Measurements from ENCODE around the gene E2F2.

Gene E2F2

DNA sequence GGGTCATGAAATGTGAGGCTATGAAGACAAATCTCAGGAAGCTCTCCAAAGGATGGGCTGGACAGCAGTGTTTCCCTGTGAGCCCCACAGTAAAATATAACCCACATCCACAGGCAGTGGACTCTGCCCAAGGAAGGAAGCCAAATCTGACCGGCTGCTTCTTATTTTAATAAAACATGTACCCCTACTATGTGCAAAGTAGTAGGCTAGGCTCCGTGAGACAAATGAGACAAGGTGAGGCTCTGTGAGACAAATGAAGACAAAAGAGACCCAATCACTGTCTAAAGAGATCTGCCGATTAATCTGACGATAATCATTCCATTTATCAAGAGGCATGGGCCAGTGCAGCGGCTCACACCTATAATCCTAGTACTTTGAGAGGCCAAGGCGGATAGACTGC lies 49.1 kb downstream of the E2F2 start:
- H3K4me1 Mint-ChIP-seq (ENCODE audit: low read depth), result peaks cover 16% of the 10 kb centered on the region
- no peak overlapping the region for H3K4me3 Mint-ChIP-seq

DNA sequence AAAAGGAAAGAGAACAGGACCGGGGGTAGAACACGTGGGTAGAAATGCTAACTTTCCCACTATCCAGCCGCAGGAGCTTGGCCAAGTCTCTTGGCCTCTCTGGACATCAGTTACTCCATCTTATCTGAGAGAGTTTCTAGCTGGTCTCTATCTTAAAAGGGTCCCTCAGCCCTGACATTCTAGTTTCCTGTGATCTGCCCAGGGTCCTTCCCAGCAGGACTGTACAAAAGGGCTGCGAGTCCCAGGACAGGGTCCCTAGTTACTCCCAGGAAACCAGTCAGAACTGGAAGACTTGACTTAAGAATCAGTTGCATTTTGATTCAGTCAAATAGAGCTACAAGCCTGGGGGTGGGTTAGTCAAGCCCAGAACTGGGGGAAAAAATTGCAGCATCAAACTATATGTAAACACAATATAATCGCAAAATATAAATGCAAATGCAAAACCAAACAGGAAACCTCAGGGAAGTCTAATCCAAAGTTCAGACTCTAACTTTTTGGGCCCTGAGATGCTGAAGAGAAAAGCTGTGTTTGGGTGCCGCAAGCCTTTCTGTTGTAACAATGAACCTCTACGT lies 49.9 kb downstream of the E2F2 start:
- H3K36me3 Mint-ChIP-seq (ENCODE audit: low read depth), result no peaks in the 10 kb centered on the region
- H3K27me3 Mint-ChIP-seq (ENCODE audit: low read depth), result peaks cover 56% of the 10 kb centered on the region
- H3K4me3 Mint-ChIP-seq, result no peak overlapping the region
- H3K27ac Mint-ChIP-seq, result no peak overlapping the region
- peaks cover 16% of the 10 kb centered on the region for H3K4me1 Mint-ChIP-seq (ENCODE audit: low read depth)
- H3K9me3 Mint-ChIP-seq, result no peaks in the 10 kb centered on the region
- no peak for DNase-seq (ENCODE audit: low spot score)

More for the DNA sequence above, 49.1 kb downstream of the E2F2 start:
- Mint-ChIP-seq H3K36me3 (ENCODE audit: low read depth) (no peaks in the 10 kb centered on the region), H3K27me3 (ENCODE audit: low read depth) (peaks cover 59% of the 10 kb centered on the region), H3K27ac (no peak overlapping the region), H3K9me3 (no peaks in the 10 kb centered on the region)
- DNase-seq (ENCODE audit: low spot score), result no peak

DNA sequence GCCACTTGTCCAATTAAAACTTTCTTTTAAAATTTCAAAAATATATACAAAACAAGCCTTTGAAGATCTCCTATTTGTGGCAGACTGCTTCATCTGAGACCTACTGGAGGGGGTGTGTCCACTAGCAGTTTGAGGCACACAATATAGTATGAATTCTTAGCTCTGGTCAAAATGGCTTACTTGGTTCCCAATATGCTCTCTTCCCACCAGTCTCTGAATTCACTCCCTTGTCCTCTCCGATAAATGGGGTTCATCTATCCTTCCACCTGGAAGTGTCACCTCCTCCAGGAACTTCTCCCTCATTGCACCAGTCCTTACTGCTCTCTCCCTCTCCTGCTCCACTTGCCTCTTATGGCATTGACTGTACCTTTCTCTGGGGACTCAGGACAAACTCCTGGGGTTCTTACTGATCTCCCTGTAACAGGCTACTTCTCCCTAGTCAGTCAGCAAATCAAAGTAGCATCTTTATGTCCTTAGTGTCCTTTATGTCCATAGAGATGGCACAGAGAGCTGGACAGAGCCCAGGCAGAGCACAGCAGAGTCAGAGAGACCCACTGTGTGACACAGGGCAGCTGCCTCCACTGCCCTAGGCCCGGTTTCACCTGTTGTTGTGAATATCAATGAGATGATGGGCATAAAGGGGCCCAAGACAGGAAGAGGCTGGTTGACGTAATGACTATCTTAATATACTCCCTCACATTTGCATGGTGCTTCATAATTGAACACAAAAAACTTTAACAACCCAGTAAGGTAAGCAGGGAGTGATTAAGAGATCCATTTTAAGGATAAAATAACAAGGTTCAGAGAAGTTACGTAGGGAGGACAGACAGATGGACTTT lies 50.6 kb downstream of the E2F2 start:
- no peaks in the 10 kb centered on the region for H3K36me3 Mint-ChIP-seq (ENCODE audit: low read depth)
- H3K27me3 Mint-ChIP-seq (ENCODE audit: low read depth), result peaks cover 51% of the 10 kb centered on the region
- H3K9me3 Mint-ChIP-seq, result no peaks in the 10 kb centered on the region
- no peak overlapping the region for H3K4me3 Mint-ChIP-seq
- no peak overlapping the region for H3K27ac Mint-ChIP-seq
- no peak for DNase-seq (ENCODE audit: low spot score)
- H3K4me1 Mint-ChIP-seq (ENCODE audit: low read depth), result peaks cover 16% of the 10 kb centered on the region

DNA sequence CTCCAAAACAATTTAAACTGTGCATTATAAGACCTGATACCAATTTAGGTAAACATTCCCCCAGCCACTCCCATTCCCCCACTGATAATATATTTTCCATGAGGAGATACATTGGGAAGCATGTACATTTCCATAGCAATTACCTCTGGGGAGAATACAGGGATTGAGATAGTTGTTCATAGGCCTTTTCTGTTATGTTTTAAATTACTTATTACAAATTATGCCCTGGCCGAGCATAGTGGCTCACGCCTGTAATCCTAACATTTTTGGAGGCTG lies 51.4 kb downstream of the E2F2 start:
- H3K4me3 Mint-ChIP-seq, result no peak overlapping the region
- no peaks in the 10 kb centered on the region for H3K9me3 Mint-ChIP-seq
- peaks cover 43% of the 10 kb centered on the region for H3K27me3 Mint-ChIP-seq (ENCODE audit: low read depth)
- peaks cover 11% of the 10 kb centered on the region for H3K4me1 Mint-ChIP-seq (ENCODE audit: low read depth)
- DNase-seq (ENCODE audit: low spot score), result no peak
- H3K36me3 Mint-ChIP-seq (ENCODE audit: low read depth), result no peaks in the 10 kb centered on the region
- H3K27ac Mint-ChIP-seq, result no peak overlapping the region

DNA sequence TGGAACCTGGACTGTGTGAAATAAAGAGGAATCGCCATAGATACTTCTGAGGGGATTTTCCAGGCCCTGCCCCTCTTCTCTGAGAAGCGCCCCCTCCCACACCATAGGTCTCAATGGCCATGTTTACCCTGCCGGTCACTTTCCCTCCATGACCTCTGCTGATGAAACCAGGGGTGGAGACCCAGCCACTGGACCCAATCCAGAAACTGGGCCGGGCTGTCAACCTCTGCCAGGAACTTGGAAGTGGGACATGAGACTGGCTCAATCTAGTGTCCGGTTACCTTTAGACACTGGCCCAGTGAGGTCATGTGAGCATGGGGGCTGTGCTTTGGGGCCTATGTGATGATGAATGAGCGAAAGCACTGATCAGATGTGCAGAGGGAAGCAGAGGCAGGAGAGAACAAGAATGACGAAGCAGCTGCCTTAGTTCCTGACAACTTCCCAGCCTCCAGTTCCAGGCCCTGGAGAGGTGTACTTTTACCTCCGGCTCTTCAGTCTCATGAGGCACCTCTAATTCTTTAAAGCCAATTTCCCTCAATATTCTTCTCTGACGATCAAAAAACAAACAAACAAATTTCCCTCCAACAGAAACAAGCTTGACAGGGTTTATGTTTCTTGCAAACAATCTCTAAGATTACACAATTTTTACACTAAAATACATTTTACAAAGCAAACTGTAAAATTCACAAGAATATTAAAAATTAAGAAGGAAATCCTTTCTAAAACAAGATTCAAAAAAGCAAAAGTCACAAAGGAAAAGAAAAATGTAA lies 52.0 kb downstream of the E2F2 start:
- H3K27me3 Mint-ChIP-seq (ENCODE audit: low read depth), result peaks cover 40% of the 10 kb centered on the region
- H3K4me1 Mint-ChIP-seq (ENCODE audit: low read depth), result peaks cover 10% of the 10 kb centered on the region
- no peaks in the 10 kb centered on the region for H3K9me3 Mint-ChIP-seq
- no peak for DNase-seq (ENCODE audit: low spot score)
- H3K27ac Mint-ChIP-seq, result no peak overlapping the region
- H3K36me3 Mint-ChIP-seq (ENCODE audit: low read depth), result no peaks in the 10 kb centered on the region
- H3K4me3 Mint-ChIP-seq, result no peak overlapping the region

DNA sequence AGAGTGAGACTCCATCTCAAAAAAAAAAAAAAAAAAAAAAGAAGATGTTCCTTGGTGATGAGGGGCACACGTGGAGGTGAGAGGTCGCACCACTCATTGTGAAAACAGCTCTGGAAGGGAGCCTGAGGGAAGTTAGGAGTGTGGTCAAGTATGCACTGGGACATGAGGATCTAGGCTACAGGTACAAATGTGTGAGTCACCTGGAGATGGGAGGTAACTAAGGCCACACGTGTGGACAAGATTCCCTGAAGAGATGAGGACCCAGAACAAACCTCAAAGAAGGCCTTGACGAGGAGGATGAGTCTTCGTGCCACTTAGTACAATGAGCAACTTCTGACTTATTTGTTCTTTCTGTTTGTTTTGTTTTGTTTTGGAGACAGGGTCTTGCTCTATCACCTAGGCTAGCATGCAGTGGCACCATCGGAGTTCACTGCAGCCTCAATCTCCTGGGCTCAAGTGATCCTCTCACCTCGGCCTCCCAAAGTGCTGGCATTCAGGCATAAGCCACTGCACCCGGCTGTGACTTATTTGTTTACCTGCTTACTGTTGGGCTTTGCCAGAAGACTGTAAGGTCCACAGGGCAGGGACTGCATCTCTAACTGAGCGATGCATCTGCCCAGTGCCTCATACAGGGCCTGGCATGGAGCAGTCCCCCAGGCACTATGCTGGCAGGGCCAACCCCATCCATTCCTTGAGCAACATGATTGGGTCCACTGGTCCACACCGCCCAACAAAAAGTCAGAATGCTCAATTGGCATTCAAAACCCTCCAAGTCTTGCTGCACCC lies 53.5 kb downstream of the E2F2 start:
- H3K4me1 Mint-ChIP-seq (ENCODE audit: low read depth), result peaks cover 2% of the 10 kb centered on the region
- peaks cover 30% of the 10 kb centered on the region for H3K27me3 Mint-ChIP-seq (ENCODE audit: low read depth)
- H3K36me3 Mint-ChIP-seq (ENCODE audit: low read depth), result no peaks in the 10 kb centered on the region
- no peak for DNase-seq (ENCODE audit: low spot score)
- no peak overlapping the region for H3K4me3 Mint-ChIP-seq
- no peak overlapping the region for H3K27ac Mint-ChIP-seq
- no peaks in the 10 kb centered on the region for H3K9me3 Mint-ChIP-seq

DNA sequence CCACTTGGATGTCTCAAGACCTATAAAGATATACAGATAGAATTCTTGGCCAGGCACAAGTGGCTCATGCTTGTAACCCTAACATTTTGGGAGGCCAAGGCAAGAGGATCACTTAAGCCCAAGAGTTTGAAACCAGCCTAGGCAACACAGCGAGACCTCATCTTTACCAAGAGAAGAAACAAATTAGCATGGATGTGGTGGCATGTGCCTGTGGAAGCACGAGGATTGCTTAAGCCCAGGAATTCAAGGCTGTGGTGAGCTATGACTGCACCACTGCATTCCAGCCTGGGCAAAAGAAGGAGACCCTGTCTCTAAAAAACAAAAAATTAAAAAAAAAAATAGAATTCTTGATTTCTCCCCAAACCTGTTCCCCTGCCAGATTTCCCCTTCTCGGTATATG lies 55.4 kb downstream of the E2F2 start:
- Mint-ChIP-seq H3K4me1 (ENCODE audit: low read depth) (no peaks in the 10 kb centered on the region), H3K27ac (no peak overlapping the region), H3K36me3 (ENCODE audit: low read depth) (no peaks in the 10 kb centered on the region), H3K27me3 (ENCODE audit: low read depth) (peaks cover 12% of the 10 kb centered on the region), H3K9me3 (no peaks in the 10 kb centered on the region), H3K4me3 (no peak overlapping the region)
- DNase-seq (ENCODE audit: low spot score), result no peak

DNA sequence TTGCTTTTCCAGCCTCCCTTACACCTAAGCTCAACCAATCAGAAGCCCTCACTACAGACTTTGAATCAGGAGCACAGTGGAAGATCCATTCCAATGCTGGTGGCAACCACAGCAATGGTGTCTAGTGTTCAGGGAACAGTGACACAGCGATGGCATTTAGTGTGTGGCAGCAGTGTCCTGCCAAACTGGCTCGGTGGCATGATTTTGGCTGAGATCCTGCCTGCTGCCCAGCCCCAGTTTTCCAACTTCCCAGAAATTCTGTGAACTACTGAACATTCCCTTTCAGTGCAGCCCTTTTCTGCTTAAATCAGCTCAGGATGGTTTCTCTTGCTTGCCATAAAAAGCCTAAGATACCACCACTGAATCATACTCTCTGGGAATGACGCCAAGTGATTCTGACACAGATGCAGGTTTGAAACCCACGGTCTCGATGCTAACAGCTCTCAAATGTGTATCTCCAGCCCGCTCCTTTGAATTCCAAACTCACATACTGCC lies 55.9 kb downstream of the E2F2 start:
- H3K27me3 Mint-ChIP-seq (ENCODE audit: low read depth), result peaks cover 7% of the 10 kb centered on the region
- no peaks in the 10 kb centered on the region for H3K4me1 Mint-ChIP-seq (ENCODE audit: low read depth)
- H3K4me3 Mint-ChIP-seq, result no peak overlapping the region
- no peaks in the 10 kb centered on the region for H3K9me3 Mint-ChIP-seq
- H3K27ac Mint-ChIP-seq, result no peak overlapping the region
- DNase-seq (ENCODE audit: low spot score), result no peak
- H3K36me3 Mint-ChIP-seq (ENCODE audit: low read depth), result no peaks in the 10 kb centered on the region

DNA sequence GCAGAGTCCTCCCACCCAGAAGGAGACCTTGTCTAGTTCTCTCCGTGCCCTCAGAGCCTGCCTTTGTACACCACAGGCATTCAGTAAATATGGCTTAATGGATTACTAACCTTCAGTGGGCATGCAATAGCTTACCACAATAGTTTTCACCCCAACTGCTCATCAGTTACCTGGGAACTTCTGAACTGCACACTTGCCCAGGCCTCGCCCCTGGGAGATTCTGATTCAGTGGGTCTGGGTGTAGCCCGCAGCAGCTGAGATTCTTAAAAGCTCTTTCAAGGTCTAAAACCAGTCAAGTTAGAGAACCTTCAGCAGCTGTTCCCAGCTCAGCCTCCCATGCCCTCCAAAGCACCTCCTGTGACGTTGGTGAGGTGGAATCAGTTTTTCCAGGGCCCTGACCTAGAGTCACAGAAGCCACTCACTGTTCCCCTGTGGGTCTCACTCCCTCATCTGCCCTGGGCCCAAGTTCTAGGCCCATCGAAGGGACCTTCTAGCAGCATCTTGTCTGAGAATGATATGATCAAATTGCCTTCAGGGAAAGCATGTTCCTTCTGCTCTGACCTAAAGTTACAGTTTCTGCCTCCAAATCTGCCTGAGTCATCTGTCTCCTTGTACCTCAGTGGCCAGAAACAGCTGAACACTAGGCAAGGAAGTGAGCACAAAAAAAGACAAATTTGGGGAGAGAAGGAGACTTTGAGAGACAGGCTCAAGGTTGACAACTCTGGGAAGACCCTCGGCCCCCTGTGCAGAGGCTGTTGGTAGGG lies 57.8 kb downstream of the E2F2 start:
- Mint-ChIP-seq H3K4me1 (ENCODE audit: low read depth) (no peaks in the 10 kb centered on the region), H3K4me3 (no peak overlapping the region), H3K27me3 (ENCODE audit: low read depth) (peaks cover 4% of the 10 kb centered on the region), H3K27ac (no peak overlapping the region), H3K36me3 (ENCODE audit: low read depth) (no peaks in the 10 kb centered on the region), H3K9me3 (no peaks in the 10 kb centered on the region)
- no peak for DNase-seq (ENCODE audit: low spot score)

DNA sequence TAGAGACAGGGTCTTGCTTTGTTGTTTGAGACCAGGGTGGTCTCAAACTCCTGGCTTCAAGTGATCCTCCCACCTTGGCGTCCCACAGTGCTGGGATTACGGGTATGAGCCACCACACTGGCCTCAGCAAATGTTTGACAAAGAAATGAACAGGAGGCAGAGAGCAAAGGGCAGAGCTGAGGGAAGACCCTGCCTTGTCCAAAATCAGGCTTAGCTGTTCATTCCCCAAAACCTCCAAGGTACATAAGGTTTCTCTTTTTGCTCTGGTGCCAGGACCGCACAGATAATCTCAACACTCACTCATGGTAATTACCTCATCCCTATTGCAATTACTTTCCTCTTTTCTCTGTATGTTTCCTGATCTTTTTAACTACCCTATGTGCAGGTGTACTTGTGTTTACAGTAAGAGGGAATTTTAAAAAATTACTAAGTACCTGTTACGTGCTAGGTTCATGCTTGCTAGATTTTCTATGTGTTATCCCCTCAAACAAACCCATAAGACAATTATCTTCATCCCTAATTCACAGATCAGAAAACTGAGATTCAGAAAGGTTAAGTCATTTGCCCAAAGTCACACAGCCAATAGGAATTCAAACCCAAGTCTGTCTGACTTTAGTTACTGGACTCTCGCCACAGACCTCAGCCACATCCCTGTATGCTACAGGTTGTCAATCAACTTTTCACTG lies 58.5 kb downstream of the E2F2 start:
- H3K9me3 Mint-ChIP-seq, result no peaks in the 10 kb centered on the region
- H3K4me1 Mint-ChIP-seq (ENCODE audit: low read depth), result no peaks in the 10 kb centered on the region
- no peak overlapping the region for H3K27ac Mint-ChIP-seq
- peaks cover 4% of the 10 kb centered on the region for H3K27me3 Mint-ChIP-seq (ENCODE audit: low read depth)
- H3K36me3 Mint-ChIP-seq (ENCODE audit: low read depth), result no peaks in the 10 kb centered on the region
- no peak overlapping the region for H3K4me3 Mint-ChIP-seq
- DNase-seq (ENCODE audit: low spot score), result no peak

DNA sequence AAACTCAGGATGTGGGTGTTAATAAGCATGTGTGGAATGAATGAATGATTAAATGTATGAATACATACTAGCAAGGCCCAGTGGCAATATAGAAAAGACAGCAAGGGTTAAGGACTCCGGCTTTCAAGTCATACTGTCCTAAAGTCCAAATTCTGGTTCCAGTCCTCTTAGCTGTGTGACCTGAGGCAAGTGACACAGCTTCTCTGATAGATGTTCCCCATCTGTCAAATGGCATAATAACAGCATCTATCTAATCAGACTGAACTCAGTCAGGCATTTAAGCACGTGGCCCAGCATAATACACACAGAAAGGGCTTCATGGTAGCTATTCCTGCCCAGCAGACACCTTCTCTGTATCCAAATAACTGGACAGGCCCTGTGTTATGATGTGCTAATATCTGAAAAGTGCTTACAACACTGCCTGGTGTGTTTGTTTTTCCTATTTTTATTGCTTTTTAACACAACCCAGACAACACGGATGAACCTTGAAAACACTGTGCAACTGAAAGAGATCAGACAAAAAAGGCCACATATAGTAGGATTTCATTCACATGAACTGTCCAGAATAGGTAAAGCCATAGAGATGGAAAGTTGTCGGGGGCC lies 59.5 kb downstream of the E2F2 start:
- no peak overlapping the region for H3K4me3 Mint-ChIP-seq
- no peaks in the 10 kb centered on the region for H3K4me1 Mint-ChIP-seq (ENCODE audit: low read depth)
- H3K27me3 Mint-ChIP-seq (ENCODE audit: low read depth), result peaks cover 3% of the 10 kb centered on the region
- no peaks in the 10 kb centered on the region for H3K36me3 Mint-ChIP-seq (ENCODE audit: low read depth)
- H3K27ac Mint-ChIP-seq, result no peak overlapping the region
- DNase-seq (ENCODE audit: low spot score), result no peak
- no peaks in the 10 kb centered on the region for H3K9me3 Mint-ChIP-seq

DNA sequence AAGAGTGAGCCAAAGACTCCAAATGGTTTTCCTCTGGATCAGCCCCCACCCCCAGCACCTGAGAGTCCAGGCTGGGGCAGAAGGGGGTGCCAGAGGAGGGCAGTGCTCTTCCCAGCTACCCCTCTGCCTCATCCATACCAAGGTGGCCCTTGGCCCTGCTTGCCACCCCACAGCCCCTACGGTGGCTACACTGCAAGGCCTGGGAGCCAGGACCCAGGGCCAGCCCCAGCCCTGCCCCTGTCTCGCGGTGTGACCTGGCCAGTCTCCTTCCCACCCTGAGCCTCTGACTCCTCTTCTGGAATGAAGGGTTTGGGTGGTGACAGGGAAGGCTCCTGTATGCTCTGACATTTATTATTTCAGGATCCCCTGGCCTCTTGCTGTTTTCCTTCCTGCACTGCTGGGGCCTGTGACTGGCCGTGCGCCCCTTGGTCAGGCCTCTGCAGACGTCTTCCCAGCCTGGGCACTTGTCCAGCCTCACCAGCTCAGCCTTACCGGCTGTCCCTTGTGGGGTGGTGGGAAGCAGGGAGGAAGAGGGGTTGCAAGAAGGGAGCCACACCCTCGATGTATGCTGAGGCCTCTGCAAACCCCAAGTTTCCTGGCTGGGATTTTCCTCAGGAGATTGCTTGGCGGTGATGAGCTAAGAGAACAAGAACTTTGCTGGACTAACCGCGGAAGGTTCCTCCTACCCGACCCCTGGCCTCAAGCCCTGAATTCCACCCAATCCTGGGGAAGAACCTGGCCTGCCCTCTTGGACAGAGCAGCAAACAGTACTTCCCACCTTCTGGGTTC lies 60.6 kb downstream of the E2F2 start:
- Mint-ChIP-seq H3K27ac (no peak overlapping the region), H3K4me1 (ENCODE audit: low read depth) (no peaks in the 10 kb centered on the region)
- DNase-seq (ENCODE audit: low spot score), result no peak

More for the DNA sequence above, 60.6 kb downstream of the E2F2 start:
- Mint-ChIP-seq H3K9me3 (no peaks in the 10 kb centered on the region), H3K4me3 (no peak overlapping the region), H3K27me3 (ENCODE audit: low read depth) (peaks cover 3% of the 10 kb centered on the region), H3K36me3 (ENCODE audit: low read depth) (no peaks in the 10 kb centered on the region)
